TTC549 (cell line): ENCODE data around the gene HMSD.

Source experiments
- FAIRE-seq: peaks from 2 replicates; lab custom pipeline; 2012; peaks lifted over from hg19 to GRCh38; lab: Jason Lieb, UNC

HMSD gene

GRCh38 chr18:63994783-63995399, 45.8 kb downstream of the HMSD start:
- FAIRE-seq, result no peak

GRCh38 chr18:63997041-63997440, 47.9 kb downstream of the HMSD start:
- FAIRE-seq, result no peak

- no peak for FAIRE-seq
Observed at GRCh38 chr18:63997606-63998005, 48.5 kb downstream of the HMSD start.

- FAIRE-seq, result no peak
Observed at GRCh38 chr18:63999871-64000270, 50.8 kb downstream of the HMSD start.

GRCh38 chr18:64002581-64002980, 53.5 kb downstream of the HMSD start:
- FAIRE-seq, result no peak

- no peak for FAIRE-seq
Observed at GRCh38 chr18:64009305-64009704, 60.2 kb downstream of the HMSD start.
